T-helper 2 cell (primary cell): Measurements from ENCODE around the gene BFSP2.

ENCODE experiments used
- DNase-seq, 5 experiments: peaks; one replicate each; pipeline versions ENCODE4 v3.0.0 to v3.0.0-alpha.2; 2012 to 2022

The BFSP2 gene

DNA sequence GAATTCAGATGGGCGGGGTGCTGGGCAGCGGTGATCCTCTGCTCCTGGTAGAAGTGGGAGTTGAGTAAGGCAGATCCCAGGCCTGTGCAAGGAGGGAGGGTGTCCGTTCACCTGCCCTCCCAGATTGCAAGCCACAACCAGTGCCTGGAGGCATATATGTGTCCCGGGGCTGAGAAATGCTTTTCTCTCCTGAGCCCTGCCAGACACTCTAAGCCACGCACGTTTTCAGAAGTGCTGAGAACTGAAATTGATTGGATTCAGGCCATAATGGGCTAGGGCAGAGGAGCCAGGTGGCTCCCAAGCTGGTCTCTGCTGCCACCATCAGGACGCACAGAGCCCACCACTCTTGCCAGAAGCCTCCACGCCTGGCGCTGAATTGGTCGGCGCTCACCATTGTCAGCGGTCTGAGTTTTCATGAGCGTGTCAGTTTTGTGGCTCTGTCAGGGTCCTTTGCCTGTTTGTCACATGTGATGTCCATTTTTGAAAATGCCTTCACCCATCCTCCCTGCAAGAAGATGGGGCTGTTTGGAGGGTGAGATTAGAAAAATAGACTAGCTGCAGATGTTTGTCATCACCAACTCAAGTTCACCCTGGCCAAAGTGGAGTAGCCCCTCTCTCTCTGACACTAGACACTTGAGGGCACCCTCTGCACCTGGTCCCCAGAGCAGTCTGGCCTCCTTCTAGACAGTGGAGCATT is 15.4 kb upstream of the BFSP2 start:
- peak in 1 of 5 experiments; percentile 40 for DNase-seq

DNA sequence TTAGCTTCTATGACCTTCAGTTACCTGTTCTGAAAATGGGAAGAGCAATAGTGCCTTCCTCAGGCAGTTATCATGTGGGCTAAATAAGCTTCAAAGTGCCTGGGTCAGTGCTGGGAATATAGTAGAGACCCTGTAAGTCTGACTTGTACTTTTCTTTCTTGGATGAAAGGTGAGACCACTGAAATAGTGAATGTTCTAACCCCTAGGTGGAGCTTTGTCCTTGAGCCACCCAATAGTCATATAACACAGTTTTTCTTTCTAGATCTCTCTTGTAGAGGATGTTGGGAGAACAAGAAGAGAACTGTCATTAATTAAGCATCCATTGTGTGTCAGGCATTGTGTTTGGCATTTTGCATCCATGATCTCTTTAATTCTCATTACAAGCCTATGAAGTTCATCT is 13.0 kb upstream of the BFSP2 start:
- no peak for DNase-seq

GRCh38 chr3:133387341-133387740 is 12.5 kb upstream of the BFSP2 start:
- DNase-seq, result no peak

DNA sequence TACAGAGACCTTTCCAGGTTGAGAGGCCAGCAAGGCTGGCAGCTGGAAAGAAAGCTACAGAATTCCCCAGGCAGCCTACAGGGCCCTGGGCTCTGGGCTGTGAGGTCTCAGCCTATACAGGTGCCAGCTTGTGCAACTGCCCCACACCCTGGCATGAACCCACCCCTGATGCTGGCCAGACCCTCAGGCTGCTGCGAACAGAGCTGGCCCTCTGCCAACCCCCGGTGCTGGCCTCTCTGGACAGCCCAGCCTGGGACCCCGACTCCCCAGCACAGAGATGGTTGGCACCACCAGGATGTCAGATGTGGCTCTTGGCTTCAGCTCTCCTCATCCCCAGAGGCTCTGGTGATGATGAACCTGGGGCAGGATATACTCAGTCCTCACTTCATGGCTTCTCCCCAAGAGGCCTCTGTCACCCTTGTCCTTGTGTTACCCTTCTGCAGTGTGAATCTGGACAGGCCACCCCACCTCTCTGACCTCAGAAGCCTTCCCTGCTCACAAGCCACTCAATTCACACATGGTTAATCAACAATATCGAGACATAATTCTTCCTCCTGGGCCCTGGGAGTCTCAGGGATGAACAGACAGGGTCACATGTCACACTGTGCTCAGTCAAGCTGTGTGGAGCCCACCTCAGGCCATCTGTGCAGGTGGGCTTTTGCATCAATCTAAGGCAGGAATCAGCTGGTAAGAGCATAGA is 11.0 kb upstream of the BFSP2 start:
- no peak for DNase-seq

- DNase-seq, result no peak
Measured at GRCh38 chr3:133390715-133391114, 9.1 kb upstream of the BFSP2 start.

- DNase-seq, result no peak
Measured at GRCh38 chr3:133393204-133393603, 6.7 kb upstream of the BFSP2 start.

- no peak for DNase-seq
Measured at GRCh38 chr3:133393691-133394474, 6.0 kb upstream of the BFSP2 start.

- DNase-seq, result no peak
Measured at GRCh38 chr3:133394561-133395311, 5.1 kb upstream of the BFSP2 start.

DNA sequence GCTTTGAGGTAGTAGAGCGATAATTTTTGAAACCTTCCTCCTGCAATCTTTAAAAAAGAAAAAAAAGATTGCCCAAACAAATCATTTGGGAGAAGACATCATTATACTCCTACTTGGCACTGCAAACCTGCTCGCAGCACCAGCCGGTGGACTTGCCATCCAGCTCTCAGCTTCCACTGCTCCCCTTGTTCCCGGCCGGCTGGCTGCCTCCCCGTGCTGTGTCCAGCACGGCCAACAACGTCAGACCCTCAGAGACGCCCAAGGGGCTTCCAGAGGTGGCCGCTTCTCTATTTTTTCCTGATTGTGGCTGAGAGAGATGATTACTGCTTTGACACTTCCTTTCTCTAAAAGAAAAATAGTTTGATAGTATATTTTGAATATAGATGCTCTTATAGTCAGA is 3.0 kb upstream of the BFSP2 start:
- no peak for DNase-seq

- no peak for DNase-seq
Measured at GRCh38 chr3:133401374-133402135, 1.7 kb downstream of the BFSP2 start.

DNA sequence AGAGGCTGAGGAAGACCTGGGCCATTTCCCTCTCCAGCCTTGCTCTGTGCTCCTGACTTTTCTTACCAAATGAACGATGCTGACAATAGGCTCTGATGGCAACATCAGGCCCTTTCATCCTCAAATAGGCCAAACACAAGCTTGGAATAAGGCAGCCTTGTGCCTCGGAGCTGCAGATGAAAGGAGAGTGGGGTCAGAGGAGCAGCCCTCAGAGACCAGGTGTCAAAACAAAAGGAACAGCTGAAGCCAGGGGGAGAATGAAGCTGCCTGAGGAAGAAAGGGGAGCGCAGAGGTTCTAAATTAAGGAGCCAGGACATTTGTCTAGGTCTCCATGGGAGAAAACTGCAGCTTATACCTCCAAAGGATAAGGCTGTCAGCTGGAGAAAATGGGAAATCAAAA is 5.1 kb downstream of the BFSP2 start:
- no peak for DNase-seq

GRCh38 chr3:133408366-133408765 is 8.5 kb downstream of the BFSP2 start:
- no peak for DNase-seq

GRCh38 chr3:133408961-133409360 is 9.1 kb downstream of the BFSP2 start:
- DNase-seq, result no peak

- DNase-seq, result no peak
Measured at GRCh38 chr3:133410191-133410892, 10.5 kb downstream of the BFSP2 start.

- no peak for DNase-seq
Measured at GRCh38 chr3:133412183-133413132, 12.6 kb downstream of the BFSP2 start.

DNA sequence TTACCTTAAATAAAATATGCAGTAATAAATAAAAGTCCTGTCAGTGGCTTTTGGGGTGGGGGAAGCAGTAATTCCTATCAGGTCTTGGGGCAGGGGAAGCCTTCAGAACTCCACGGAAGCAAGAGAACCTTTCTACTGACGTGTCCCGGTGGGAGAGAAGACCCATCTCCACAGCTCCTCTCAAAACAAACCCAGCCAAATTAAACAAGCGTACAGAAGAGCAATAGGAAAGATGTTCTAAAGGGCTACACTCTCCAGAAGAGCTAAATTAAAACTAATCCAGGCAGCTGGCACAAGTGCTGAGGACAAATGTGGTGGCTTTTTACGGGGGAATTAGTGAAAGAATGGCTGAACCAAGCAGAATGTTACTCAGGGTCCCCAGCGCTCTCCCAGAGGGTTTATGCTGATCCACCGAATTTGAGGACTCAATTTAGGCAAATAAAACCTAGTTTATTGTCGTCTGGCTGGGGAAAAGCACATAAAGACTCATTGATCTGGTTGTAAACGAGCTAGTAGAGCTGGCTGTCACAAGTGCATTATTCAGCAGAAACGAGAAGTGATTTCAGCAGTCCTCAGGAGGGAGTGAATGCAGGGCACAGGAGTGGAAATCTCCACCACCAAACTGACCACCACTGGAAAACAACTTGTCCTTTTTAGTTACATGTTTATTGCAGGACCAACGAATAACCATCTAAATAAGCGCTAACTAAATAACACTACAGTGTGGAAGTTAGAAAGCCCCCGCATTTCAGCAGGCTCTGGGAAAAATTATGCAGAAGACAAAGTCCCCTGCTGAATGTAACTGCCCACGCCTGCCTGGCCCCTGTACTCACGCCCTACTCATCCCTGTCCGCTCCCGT is 13.5 kb downstream of the BFSP2 start:
- DNase-seq, result no peak

- no peak for DNase-seq
Measured at GRCh38 chr3:133414021-133414392, 14.2 kb downstream of the BFSP2 start.

DNA sequence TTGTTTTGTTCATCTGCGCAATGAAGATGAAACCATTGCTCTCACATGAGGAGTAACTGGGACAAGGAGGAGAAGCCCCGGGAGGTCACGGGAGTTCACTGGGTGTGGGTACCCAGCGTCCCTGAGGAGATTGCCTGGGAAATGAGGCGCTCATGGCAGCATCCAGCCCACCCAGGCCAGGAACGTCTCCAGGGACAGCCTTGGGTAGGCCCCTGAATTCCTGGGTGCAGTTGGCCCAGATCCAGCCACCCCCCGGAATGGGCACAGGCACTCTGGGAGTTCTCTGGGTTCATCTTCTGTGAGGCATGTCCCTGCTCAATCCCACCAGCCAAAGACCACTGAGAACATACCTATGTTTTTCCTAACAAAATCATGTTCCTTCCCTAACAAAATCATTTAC is 18.5 kb downstream of the BFSP2 start:
- no peak for DNase-seq

DNA sequence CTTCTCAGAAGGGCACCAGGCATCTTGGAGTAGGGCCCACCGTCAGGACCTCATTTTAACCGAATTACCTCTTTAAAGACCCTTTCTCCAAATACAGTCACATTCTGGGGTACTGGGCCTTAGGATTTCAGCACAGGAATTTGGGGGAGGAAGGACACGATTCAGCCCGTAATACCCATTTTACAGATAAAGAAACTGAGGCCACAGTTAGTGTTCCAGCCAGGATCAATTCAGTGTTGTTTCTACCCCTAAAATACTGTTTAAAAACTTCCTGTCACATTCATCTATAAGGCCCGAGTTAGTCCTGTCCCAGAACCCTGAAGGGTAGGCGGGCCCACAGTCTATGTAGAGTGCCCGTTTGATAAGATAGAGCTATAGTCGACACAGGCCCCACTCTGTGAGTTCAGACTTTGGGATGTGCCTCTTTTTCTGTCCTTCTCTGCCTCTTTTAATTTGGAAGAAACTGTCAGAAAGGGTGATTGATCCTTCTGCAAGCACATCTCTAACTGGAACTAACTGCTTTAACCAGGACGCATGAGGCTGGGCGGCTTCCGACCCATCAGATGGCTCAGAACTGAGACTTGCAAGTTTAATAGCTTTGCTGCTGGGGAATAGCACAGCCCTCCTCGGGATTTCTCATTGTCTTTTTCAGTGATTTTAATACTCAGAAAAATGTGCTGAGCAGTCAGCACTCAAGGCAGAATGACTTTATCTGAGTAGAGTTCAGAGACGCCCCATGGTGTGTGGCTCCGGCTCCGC is 19.5 kb downstream of the BFSP2 start:
- DNase-seq, result no peak
